ENCODE data around the gene MAPK8.

Gene MAPK8

DNA sequence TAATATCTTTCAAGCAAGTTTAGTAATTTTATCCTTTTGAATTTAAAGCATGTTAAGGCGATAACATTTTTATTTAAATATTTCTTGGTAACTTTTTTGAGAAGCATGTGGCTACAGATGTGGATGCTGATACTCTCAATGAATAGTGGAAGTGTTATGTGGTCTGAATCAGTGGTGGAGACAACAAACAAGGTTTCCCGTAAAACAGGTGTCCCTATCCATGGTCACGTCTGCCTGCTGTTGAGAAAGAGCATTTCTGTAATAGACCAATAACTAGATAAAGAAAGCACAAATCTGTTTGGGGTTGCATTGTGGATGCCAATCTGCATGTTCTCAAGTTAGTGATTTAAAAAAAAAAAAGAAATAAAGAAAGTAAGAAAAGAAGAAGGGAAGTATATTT is 13.9 kb upstream of the MAPK8 start:
- no peak overlapping the region for H3K27ac ChIP-seq (ENCODE audit: low read depth, low read length)
- no peak overlapping the region for H3K4me3 ChIP-seq (ENCODE audit: low read depth, low read length)

DNA sequence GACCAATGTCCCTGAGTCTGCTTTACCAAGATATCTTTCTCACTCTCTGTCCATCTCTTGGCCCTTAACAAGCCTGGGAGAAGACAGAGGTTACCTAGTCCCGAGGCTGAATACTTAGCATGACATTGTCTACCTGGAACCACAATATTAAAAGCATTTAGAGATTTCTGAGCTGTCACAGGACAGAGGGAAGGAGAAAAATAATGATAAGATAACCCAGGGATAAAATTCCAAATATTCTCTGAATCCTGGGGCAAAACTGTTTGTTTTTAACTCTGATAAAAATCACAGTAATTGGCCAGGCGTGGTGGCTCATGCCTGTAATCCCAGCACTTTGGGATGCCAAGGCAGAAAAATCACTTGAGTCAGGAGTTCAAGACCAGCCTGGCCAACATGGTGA is 12.0 kb upstream of the MAPK8 start:
- H3K27me3 ChIP-seq (ENCODE audit: control insufficient read depth, insufficient read depth, low read length): no peaks in the 10 kb centered on the region
- H3K9me3 ChIP-seq (ENCODE audit: control insufficient read depth, insufficient read depth, low read length): no peaks in the 10 kb centered on the region
- no peak overlapping the region for H3K9ac ChIP-seq (ENCODE audit: low read depth, low read length)
- H3K4me1 ChIP-seq (ENCODE audit: control insufficient read depth, insufficient read depth, low read length): peaks cover 4% of the 10 kb centered on the region
- no peaks in the 10 kb centered on the region for H3K36me3 ChIP-seq (ENCODE audit: control insufficient read depth, insufficient read depth, low read length)
- H3K4me3 ChIP-seq (ENCODE audit: low read depth, low read length): no peak overlapping the region
- no peak overlapping the region for H3K27ac ChIP-seq (ENCODE audit: low read depth, low read length)

More for the DNA sequence above, 13.9 kb upstream of the MAPK8 start:
- Histone ChIP-seq H3K9ac (ENCODE audit: low read depth, low read length) (no peak overlapping the region), H3K36me3 (ENCODE audit: control insufficient read depth, insufficient read depth, low read length) (no peaks in the 10 kb centered on the region), H3K4me1 (ENCODE audit: control insufficient read depth, insufficient read depth, low read length) (peaks cover 4% of the 10 kb centered on the region), H3K27me3 (ENCODE audit: control insufficient read depth, insufficient read depth, low read length) (no peaks in the 10 kb centered on the region), H3K9me3 (ENCODE audit: control insufficient read depth, insufficient read depth, low read length) (no peaks in the 10 kb centered on the region)

DNA sequence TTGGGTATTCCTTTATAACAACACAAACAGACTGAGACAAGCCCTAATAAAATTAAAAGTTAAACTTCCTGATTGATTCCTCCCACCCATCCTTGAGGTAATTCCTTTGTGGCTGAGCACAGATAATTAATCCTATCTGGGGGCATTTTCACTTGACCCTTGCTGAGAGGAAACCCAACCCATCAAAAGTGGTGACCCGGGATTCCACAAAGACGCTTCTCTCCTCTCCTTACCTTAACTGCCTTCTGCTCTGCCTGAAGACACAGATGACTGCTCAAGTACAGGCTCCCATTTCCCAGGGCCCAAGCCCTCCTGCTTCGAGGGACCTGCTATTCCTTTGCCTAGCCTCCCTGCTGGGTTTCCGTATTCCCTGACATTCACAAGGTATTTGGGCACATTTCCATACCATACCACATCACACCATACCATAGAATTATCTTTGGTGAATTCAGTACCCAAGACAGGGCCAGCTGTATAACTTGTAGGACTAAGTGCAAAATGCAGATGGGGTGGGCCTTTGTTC is 9.8 kb upstream of the MAPK8 start:
- no peaks in the 10 kb centered on the region for H3K4me1 ChIP-seq (ENCODE audit: control insufficient read depth, insufficient read depth, low read length)
- H3K9ac ChIP-seq (ENCODE audit: low read depth, low read length): no peak overlapping the region
- no peak overlapping the region for H3K27ac ChIP-seq (ENCODE audit: low read depth, low read length)
- no peaks in the 10 kb centered on the region for H3K9me3 ChIP-seq (ENCODE audit: control insufficient read depth, insufficient read depth, low read length)
- no peaks in the 10 kb centered on the region for H3K36me3 ChIP-seq (ENCODE audit: control insufficient read depth, insufficient read depth, low read length)
- no peaks in the 10 kb centered on the region for H3K27me3 ChIP-seq (ENCODE audit: control insufficient read depth, insufficient read depth, low read length)
- H3K4me3 ChIP-seq (ENCODE audit: low read depth, low read length): no peak overlapping the region

DNA sequence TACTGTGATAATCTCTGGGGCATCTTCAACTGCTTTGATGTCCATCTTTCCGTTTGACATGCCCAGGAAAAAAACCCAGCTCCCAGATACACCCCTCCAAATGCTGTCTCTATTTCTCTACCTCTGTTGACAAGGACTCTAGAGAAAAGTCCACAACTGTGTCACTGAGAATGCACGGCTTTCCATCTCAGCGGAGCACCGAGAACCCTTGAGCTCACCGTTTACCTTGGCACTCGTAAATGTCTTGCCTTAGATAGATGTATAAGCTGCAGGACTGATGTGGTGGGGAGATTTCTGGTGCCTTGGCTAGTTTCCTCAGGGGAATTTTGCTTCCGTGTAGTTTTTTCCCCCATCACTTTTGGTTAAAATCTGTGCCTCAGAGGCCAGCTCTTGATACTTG is 7.4 kb upstream of the MAPK8 start:
- H3K4me3 ChIP-seq (ENCODE audit: low read depth, low read length): no peak overlapping the region
- no peaks in the 10 kb centered on the region for H3K27me3 ChIP-seq (ENCODE audit: control insufficient read depth, insufficient read depth, low read length)
- H3K27ac ChIP-seq (ENCODE audit: low read depth, low read length): no peak overlapping the region
- H3K9ac ChIP-seq (ENCODE audit: low read depth, low read length): no peak overlapping the region
- no peaks in the 10 kb centered on the region for H3K36me3 ChIP-seq (ENCODE audit: control insufficient read depth, insufficient read depth, low read length)
- no peaks in the 10 kb centered on the region for H3K9me3 ChIP-seq (ENCODE audit: control insufficient read depth, insufficient read depth, low read length)
- no peaks in the 10 kb centered on the region for H3K4me1 ChIP-seq (ENCODE audit: control insufficient read depth, insufficient read depth, low read length)

DNA sequence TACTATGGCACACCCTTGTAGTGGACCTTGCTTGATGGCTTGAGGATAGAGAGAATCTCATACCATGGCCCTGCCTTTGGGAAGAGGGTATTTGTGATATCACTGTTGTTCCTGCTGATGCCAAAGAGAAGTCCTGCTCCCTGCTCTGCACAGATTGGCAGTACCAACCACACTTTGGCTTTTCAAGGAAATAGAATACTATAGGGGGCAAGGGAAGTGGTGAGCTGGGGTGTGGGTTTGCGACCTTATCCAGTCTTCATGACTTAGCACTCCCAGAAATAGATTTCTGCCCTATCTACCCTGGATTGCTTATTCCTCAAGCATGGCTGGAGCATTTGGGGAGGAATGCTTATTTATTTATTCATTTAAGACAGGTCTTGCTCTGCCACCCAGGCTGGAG is 6.8 kb upstream of the MAPK8 start:
- no peaks in the 10 kb centered on the region for H3K9me3 ChIP-seq (ENCODE audit: control insufficient read depth, insufficient read depth, low read length)
- no peak overlapping the region for H3K9ac ChIP-seq (ENCODE audit: low read depth, low read length)
- H3K27ac ChIP-seq (ENCODE audit: low read depth, low read length): no peak overlapping the region
- no peaks in the 10 kb centered on the region for H3K4me1 ChIP-seq (ENCODE audit: control insufficient read depth, insufficient read depth, low read length)
- no peaks in the 10 kb centered on the region for H3K36me3 ChIP-seq (ENCODE audit: control insufficient read depth, insufficient read depth, low read length)
- no peaks in the 10 kb centered on the region for H3K27me3 ChIP-seq (ENCODE audit: control insufficient read depth, insufficient read depth, low read length)
- no peak overlapping the region for H3K4me3 ChIP-seq (ENCODE audit: low read depth, low read length)

DNA sequence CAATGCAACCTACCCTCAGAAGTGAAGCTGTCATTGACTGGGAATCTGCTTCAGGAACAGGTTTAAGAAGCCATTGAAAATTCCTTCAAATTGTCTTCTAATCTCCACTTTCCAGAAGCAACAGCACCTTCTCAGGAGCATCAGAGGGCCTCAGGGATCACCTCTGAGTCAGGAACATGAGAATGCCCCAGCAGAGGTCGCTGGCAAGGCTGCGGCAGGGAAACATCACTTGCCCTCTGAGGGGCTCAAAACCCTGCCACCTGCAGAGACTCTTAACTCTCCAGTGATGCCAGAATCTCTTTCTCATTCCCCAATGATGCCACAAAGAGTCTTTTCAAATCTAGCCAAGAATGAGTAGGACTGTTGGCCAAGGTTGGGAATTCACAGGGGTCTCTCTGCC is 5.9 kb upstream of the MAPK8 start:
- H3K9ac ChIP-seq (ENCODE audit: low read depth, low read length): no peak overlapping the region
- H3K4me3 ChIP-seq (ENCODE audit: low read depth, low read length): no peak overlapping the region
- no peaks in the 10 kb centered on the region for H3K4me1 ChIP-seq (ENCODE audit: control insufficient read depth, insufficient read depth, low read length)
- H3K9me3 ChIP-seq (ENCODE audit: control insufficient read depth, insufficient read depth, low read length): no peaks in the 10 kb centered on the region
- no peak overlapping the region for H3K27ac ChIP-seq (ENCODE audit: low read depth, low read length)
- no peaks in the 10 kb centered on the region for H3K36me3 ChIP-seq (ENCODE audit: control insufficient read depth, insufficient read depth, low read length)
- 0 out of 2 replicates have a peak, but pooled peaks cover 5% of the 10 kb centered on the region for H3K27me3 ChIP-seq (ENCODE audit: control insufficient read depth, insufficient read depth, low read length)

DNA sequence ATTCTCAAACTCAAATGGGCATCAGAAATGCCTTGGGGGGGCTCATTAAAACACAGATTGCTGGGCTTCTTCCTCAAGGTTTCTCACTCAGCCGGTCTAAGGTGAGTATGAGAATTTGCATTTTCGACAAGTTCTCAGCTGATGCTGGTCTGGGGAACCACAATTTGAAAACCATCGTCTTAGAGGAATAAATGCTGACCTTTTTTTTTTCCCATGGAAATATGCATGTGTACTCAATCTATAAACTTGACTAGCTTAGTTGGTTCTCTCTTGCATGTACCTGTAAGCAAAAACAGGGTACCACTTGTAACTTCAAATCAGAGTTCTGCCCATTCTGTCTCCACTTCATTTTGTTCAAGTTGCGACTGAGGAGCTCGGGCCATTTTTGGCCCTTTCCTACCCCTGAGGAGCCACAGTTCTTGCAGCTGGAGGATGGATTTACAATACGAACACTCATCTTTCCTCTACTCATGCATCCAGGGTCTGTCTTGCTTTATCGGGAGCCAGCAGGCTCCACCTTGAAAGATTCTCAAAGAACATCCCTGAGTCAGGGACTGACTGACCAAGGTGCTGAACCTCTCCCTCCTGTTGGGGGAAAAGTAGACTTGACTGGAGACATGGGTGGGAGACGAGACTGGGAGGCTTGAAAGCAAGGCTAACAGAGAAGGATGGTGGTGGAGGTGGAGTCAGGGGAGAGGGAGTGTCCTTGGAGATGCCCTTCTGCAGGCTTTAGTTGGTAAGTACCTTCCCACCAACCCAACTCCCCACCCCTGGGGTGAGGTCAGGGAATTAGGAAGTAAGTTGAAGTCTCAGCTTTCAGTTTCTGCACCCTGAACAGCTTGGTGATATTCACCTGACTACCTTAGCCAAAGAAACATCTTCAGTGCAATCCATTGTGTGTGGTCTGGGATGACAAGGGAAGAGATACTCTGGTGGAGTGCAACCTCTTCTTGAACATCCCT is 3.7 kb upstream of the MAPK8 start:
- Histone ChIP-seq H3K4me1 (ENCODE audit: control insufficient read depth, insufficient read depth, low read length) (peaks cover 8% of the 10 kb centered on the region), H3K36me3 (ENCODE audit: control insufficient read depth, insufficient read depth, low read length) (no peaks in the 10 kb centered on the region), H3K27me3 (ENCODE audit: control insufficient read depth, insufficient read depth, low read length) (0 out of 2 replicates have a peak, but pooled peaks cover 7% of the 10 kb centered on the region), H3K9me3 (ENCODE audit: control insufficient read depth, insufficient read depth, low read length) (no peaks in the 10 kb centered on the region), H3K27ac (ENCODE audit: low read depth, low read length) (no peak overlapping the region), H3K9ac (ENCODE audit: low read depth, low read length) (no peak overlapping the region), H3K4me3 (ENCODE audit: low read depth, low read length) (no peak overlapping the region)

DNA sequence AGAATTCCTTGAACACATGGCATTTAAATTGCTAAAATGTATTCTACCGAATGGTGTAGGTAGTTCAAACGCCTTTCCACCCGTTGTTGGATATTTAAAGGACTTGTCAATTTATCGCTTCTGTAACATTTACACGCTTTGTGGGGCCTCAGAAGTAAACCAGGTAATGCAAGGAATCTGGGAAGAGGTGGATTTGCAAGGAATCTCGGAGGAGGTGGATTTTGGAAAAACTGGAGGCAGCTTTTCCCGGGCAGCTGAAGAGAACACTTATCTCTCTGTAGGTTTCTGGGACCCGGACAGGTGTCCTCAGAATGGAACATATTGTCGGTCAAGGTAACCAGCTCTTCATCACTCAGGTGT is 592 bp upstream of the MAPK8 start:
- H3K9ac ChIP-seq (ENCODE audit: low read depth, low read length): no peak overlapping the region; the same call in 1 of the 2 replicates
- no peak overlapping the region for H3K27ac ChIP-seq (ENCODE audit: low read depth, low read length)
- no peaks in the 10 kb centered on the region for H3K36me3 ChIP-seq (ENCODE audit: control insufficient read depth, insufficient read depth, low read length)
- peak overlapping the region; percentile 53 for H3K4me3 ChIP-seq (ENCODE audit: low read depth, low read length)
- H3K9me3 ChIP-seq (ENCODE audit: control insufficient read depth, insufficient read depth, low read length): no peaks in the 10 kb centered on the region
- H3K27me3 ChIP-seq (ENCODE audit: control insufficient read depth, insufficient read depth, low read length): 0 out of 2 replicates have a peak, but pooled peaks cover 7% of the 10 kb centered on the region
- H3K4me1 ChIP-seq (ENCODE audit: control insufficient read depth, insufficient read depth, low read length): peaks cover 18% of the 10 kb centered on the region

DNA sequence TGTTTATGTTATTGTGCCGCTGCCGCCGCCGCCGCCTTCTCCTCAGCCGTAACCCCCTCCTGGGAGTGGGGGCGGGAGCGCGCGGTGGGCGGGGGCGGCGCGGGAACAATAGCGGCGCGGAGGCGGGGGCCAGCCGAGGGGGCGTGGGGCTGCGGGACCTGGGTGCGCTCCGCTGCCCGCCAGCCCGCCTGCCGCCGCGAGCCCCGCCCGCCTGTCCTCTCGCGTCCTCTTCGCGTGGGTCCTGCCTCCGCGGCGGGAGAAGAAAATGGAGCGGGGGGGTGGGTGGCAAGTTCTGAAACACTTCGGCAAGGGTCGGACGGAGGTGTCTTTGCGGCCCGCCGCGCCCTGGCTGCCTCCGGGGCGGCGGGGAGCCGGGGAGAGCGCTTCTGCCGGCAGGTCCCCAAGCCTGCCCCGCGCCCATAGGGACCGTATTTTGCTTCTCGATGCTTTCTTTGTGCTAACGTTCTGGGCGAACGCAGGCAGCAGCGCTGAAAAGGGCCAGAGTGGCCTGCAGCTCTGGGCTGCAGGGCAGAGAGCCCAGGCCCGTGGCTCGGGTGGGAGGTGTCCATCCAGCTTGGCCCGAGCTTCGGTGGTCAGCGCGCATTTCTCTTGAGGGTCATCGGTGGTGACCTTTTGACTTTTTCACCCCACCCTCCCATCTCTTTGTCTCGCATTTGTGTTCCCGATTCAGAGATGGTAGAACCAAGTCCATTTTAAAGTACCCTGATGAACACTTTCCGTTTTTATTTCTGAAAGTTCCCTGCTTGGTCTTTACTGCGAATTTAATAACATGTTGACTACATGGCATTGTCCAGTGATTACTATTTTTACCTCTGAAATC is 613 bp downstream of the MAPK8 start:
- Histone ChIP-seq H3K27me3 (ENCODE audit: control insufficient read depth, insufficient read depth, low read length) (0 out of 2 replicates have a peak, but pooled peaks cover 7% of the 10 kb centered on the region), H3K9ac (ENCODE audit: low read depth, low read length) (peak overlapping the region; percentile 75), H3K4me3 (ENCODE audit: low read depth, low read length) (peak overlapping the region; percentile 77), H3K36me3 (ENCODE audit: control insufficient read depth, insufficient read depth, low read length) (no peaks in the 10 kb centered on the region), H3K4me1 (ENCODE audit: control insufficient read depth, insufficient read depth, low read length) (peaks cover 18% of the 10 kb centered on the region), H3K27ac (ENCODE audit: low read depth, low read length) (peak overlapping the region; percentile 95), H3K9me3 (ENCODE audit: control insufficient read depth, insufficient read depth, low read length) (no peaks in the 10 kb centered on the region)

DNA sequence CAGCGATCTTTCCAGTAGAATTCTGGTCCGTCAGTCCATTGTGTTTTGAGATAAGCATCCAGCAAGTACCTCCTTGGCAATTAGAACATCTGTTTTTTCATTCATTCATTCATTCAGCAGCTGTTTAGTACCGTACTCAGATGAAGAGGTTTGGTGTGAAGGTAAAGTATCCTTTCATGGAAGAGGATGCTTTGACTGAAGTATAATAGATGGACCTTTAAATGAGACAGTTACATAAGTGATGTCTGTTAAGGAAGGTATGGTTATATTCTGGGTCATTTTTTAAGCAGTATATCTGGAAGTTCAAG is 1.2 kb downstream of the MAPK8 start:
- 0 out of 2 replicates have a peak, but pooled peaks cover 7% of the 10 kb centered on the region for H3K27me3 ChIP-seq (ENCODE audit: control insufficient read depth, insufficient read depth, low read length)
- H3K4me1 ChIP-seq (ENCODE audit: control insufficient read depth, insufficient read depth, low read length): peaks cover 18% of the 10 kb centered on the region
- H3K4me3 ChIP-seq (ENCODE audit: low read depth, low read length): peak overlapping the region; percentile 77
- H3K36me3 ChIP-seq (ENCODE audit: control insufficient read depth, insufficient read depth, low read length): no peaks in the 10 kb centered on the region
- H3K27ac ChIP-seq (ENCODE audit: low read depth, low read length): no peak overlapping the region
- no peaks in the 10 kb centered on the region for H3K9me3 ChIP-seq (ENCODE audit: control insufficient read depth, insufficient read depth, low read length)
- no peak overlapping the region for H3K9ac ChIP-seq (ENCODE audit: low read depth, low read length)

Data from HUES48 (cell line).